Astrocyte (in vitro differentiated cells and primary cell): ENCODE data around the gene XAF1. TPM values are rescaled to one million over a fixed set of nuclear protein-coding genes. Genes with fewer than 3 reads are reported as not detected.

Experiments
- DNase-seq: peaks from one replicate; pipeline ENCODE4 v3.0.0-alpha.2; 2010; ENCODE audit warnings: low read depth
- FAIRE-seq: peaks from 2 replicates; lab custom pipeline; 2011; peaks lifted over from hg19 to GRCh38; lab: Jason Lieb, UNC
- H2AFZ ChIP-seq: 2 replicates; pipeline ENCODE4 v1.6.0; 2012; ENCODE audit warnings: low read depth, low read length, inconsistent platforms
- H3K27ac ChIP-seq: 2 replicates; pipeline ENCODE4 v1.5.1; 2011; ENCODE audit warnings: low read depth, low read length, inconsistent platforms
- H3K27me3 ChIP-seq: 2 replicates; pipeline ENCODE4 v1.6.0; 2011; ENCODE audit warnings: low read length, inconsistent platforms; ENCODE audit not compliant: insufficient read depth
- H3K36me3 ChIP-seq: 2 replicates; pipeline ENCODE4 v1.5.1; 2011; ENCODE audit warnings: low read length, inconsistent platforms; ENCODE audit not compliant: insufficient read depth
- H3K4me1 ChIP-seq: 2 replicates; pipeline ENCODE4 v1.5.1; 2011; ENCODE audit warnings: low read length, inconsistent platforms; ENCODE audit not compliant: insufficient read depth
- H3K4me2 ChIP-seq: 2 replicates; pipeline ENCODE4 v1.6.0; 2012; ENCODE audit warnings: low read length, inconsistent platforms
- H3K4me3 ChIP-seq: 2 replicates; pipeline ENCODE4 v1.5.1; 2011; ENCODE audit warnings: low read depth, mild to moderate bottlenecking, low read length, inconsistent platforms; ENCODE audit not compliant: insufficient read depth
- H3K79me2 ChIP-seq: 2 replicates; pipeline ENCODE4 v1.6.0; 2012; ENCODE audit warnings: mild to moderate bottlenecking, low read length, inconsistent platforms; ENCODE audit not compliant: insufficient read depth
- H3K9ac ChIP-seq: 2 replicates; pipeline ENCODE4 v1.6.0; 2012; ENCODE audit warnings: mild to moderate bottlenecking, low read length, inconsistent platforms
- H3K9me3 ChIP-seq: 2 replicates; pipeline ENCODE4 v1.5.1; 2012; ENCODE audit warnings: low read depth, mild to moderate bottlenecking, low read length, inconsistent platforms; ENCODE audit not compliant: insufficient read depth
- H4K20me1 ChIP-seq: 2 replicates; pipeline ENCODE4 v1.6.0; 2012; ENCODE audit warnings: low read length, inconsistent platforms; ENCODE audit not compliant: insufficient read depth
- H3K27ac Mint-ChIP-seq: one replicate; pipeline ENCODE4 v1.8.0; 2021; ENCODE audit warnings: mild to moderate bottlenecking, mixed read lengths; ENCODE audit not compliant: unreplicated experiment
- H3K27me3 Mint-ChIP-seq: one replicate; pipeline ENCODE4 v1.8.0; 2021; ENCODE audit warnings: low read depth, mixed read lengths; ENCODE audit not compliant: unreplicated experiment
- H3K36me3 Mint-ChIP-seq: one replicate; pipeline ENCODE4 v1.8.0; 2021; ENCODE audit warnings: low read depth, mixed read lengths; ENCODE audit not compliant: unreplicated experiment
- H3K4me1 Mint-ChIP-seq: one replicate; pipeline ENCODE4 v1.8.0; 2021; ENCODE audit warnings: low read depth, mixed read lengths; ENCODE audit not compliant: unreplicated experiment
- H3K4me3 Mint-ChIP-seq: one replicate; pipeline ENCODE4 v1.8.0; 2021; ENCODE audit warnings: mild to moderate bottlenecking, moderate library complexity, mixed read lengths; ENCODE audit not compliant: unreplicated experiment
- H3K9me3 Mint-ChIP-seq: one replicate; pipeline ENCODE4 v1.8.0; 2021; ENCODE audit warnings: mild to moderate bottlenecking, mixed read lengths; ENCODE audit not compliant: unreplicated experiment
- CTCF ChIP-seq: IDR thresholded peaks from 2 replicates; pipeline ENCODE4 v1.5.1; 2011; ENCODE audit warnings: low read depth, mild to moderate bottlenecking, inconsistent platforms, low read length, moderate library complexity; ENCODE audit not compliant: insufficient read depth
- EZH2 ChIP-seq: IDR thresholded peaks from 2 replicates; pipeline ENCODE4 v1.6.1; 2012; ENCODE audit warnings: mild to moderate bottlenecking, low read length, inconsistent platforms; ENCODE audit not compliant: insufficient read depth
- total RNA-seq: library from RNA; stranded (reverse); gene quantifications from 2 replicates; pipeline ENCODE4 v1.2.1, GENCODE V29; 2021

Gene XAF1
- total RNA-seq, 1 donor from 2014 or later = 50.9 TPM

GRCh38 chr17:6714315-6714874, 41.5 kb upstream of the XAF1 start:
- Mint-ChIP-seq H3K9me3 (peaks cover 15% of the 10 kb centered on the region), H3K4me3 (peak overlapping the region; percentile 79), H3K36me3 (no peaks in the 10 kb centered on the region), H3K27ac (no peak overlapping the region), H3K4me1 (peaks cover 7% of the 10 kb centered on the region), H3K27me3 (peaks cover 38% of the 10 kb centered on the region)
- Histone ChIP-seq H3K27ac (no peak overlapping the region), H3K27me3 (peaks cover 10% of the 10 kb centered on the region), H3K9ac (no peak overlapping the region), H2AFZ (peak overlapping the region; percentile 71), H3K36me3 (no peaks in the 10 kb centered on the region), H3K9me3 (no peaks in the 10 kb centered on the region), H3K4me1 (no peaks in the 10 kb centered on the region), H3K4me2 (no peak overlapping the region), H3K79me2 (no peaks in the 10 kb centered on the region), H4K20me1 (no peaks in the 10 kb centered on the region), H3K4me3 (no peak overlapping the region)
- FAIRE-seq (no peak), DNase-seq (no peak)
- TF ChIP-seq EZH2 (no peak), CTCF (no peak)

- Mint-ChIP-seq H3K36me3 (no peaks in the 10 kb centered on the region), H3K4me1 (peaks cover 4% of the 10 kb centered on the region), H3K4me3 (no peak overlapping the region), H3K9me3 (peaks cover 15% of the 10 kb centered on the region), H3K27me3 (peaks cover 43% of the 10 kb centered on the region), H3K27ac (no peak overlapping the region)
- no peaks in the 10 kb centered on the region for H3K9me3 ChIP-seq
- H2AFZ ChIP-seq = no peak overlapping the region
- TF ChIP-seq CTCF (no peak), EZH2 (no peak)
- no peak overlapping the region for H3K4me2 ChIP-seq
- no peak overlapping the region for H3K27ac ChIP-seq
- no peaks in the 10 kb centered on the region for H4K20me1 ChIP-seq
- H3K4me1 ChIP-seq = no peaks in the 10 kb centered on the region
- no peaks in the 10 kb centered on the region for H3K79me2 ChIP-seq
- H3K4me3 ChIP-seq = no peak overlapping the region
- DNase-seq = no peak
- H3K9ac ChIP-seq = no peak overlapping the region
- H3K27me3 ChIP-seq = peaks cover 9% of the 10 kb centered on the region
- FAIRE-seq = no peak
- no peaks in the 10 kb centered on the region for H3K36me3 ChIP-seq
Measured at GRCh38 chr17:6716736-6717135, 39.1 kb upstream of the XAF1 start.

- H3K4me2 ChIP-seq = no peak overlapping the region
- H3K4me3 ChIP-seq = no peak overlapping the region
- peaks cover 52% of the 10 kb centered on the region for H3K27me3 Mint-ChIP-seq
- DNase-seq = no peak
- no peaks in the 10 kb centered on the region for H3K4me1 ChIP-seq
- H3K27me3 ChIP-seq = peaks cover 6% of the 10 kb centered on the region
- H3K79me2 ChIP-seq = no peaks in the 10 kb centered on the region
- H3K9me3 ChIP-seq = no peaks in the 10 kb centered on the region
- H4K20me1 ChIP-seq = no peaks in the 10 kb centered on the region
- TF ChIP-seq CTCF (no peak), EZH2 (no peak)
- H3K9ac ChIP-seq = no peak overlapping the region
- no peak overlapping the region for H3K27ac ChIP-seq
- no peak for FAIRE-seq
- H3K4me3 Mint-ChIP-seq = peak overlapping the region; percentile 28
- H3K4me1 Mint-ChIP-seq = no peaks in the 10 kb centered on the region
- no peak overlapping the region for H3K27ac Mint-ChIP-seq
- peaks cover 2% of the 10 kb centered on the region for H3K36me3 Mint-ChIP-seq
- H3K36me3 ChIP-seq = no peaks in the 10 kb centered on the region
- H2AFZ ChIP-seq = no peak overlapping the region
- H3K9me3 Mint-ChIP-seq = peaks cover 15% of the 10 kb centered on the region
Measured at GRCh38 chr17:6721744-6722143, 34.1 kb upstream of the XAF1 start.
